Fibroblast of lung (primary cell): Measurements from ENCODE around the gene FDPS. TPM values are rescaled to one million over a fixed set of nuclear protein-coding genes. Genes with fewer than 3 reads are reported as not detected.
A peak's percentile ranks its signal among the peaks of the same experiment; 100 is the strongest.
"Not testable (repeated sequence)": the region's sequence is repeated elsewhere in the genome, so short reads cannot be mapped to it uniquely, and the experiment has no call there.

ENCODE experiments used
- DNase-seq, 2 donors: peaks; one replicate each; pipeline versions ENCODE4 v3.0.0 to v3.0.0-alpha.2; 2010; ENCODE audit warnings: low read depth in 2 of 2
- H2AFZ ChIP-seq: 2 replicates; pipeline ENCODE4 v1.5.1; 2012; ENCODE audit warnings: low read length, control low read depth, inconsistent platforms
- H3K27ac ChIP-seq: 2 replicates; pipeline ENCODE4 v1.5.1; 2011; ENCODE audit warnings: low read length, control low read depth; ENCODE audit not compliant: insufficient read depth
- H3K27me3 ChIP-seq: 2 replicates; pipeline ENCODE4 v1.5.1; 2011; ENCODE audit warnings: mild to moderate bottlenecking, low read length; ENCODE audit not compliant: control insufficient read depth, insufficient read depth
- H3K36me3 ChIP-seq: 2 replicates; pipeline ENCODE4 v1.5.1; 2011; ENCODE audit warnings: low read length; ENCODE audit not compliant: control insufficient read depth, insufficient read depth
- H3K4me1 ChIP-seq: 2 replicates; pipeline ENCODE4 v1.5.1; 2011; ENCODE audit warnings: low read length; ENCODE audit not compliant: control insufficient read depth, insufficient read depth; ENCODE audit errors: extremely low read depth
- H3K4me2 ChIP-seq: 2 replicates; pipeline ENCODE4 v1.5.1; 2011; ENCODE audit warnings: low read length, control low read depth; ENCODE audit not compliant: insufficient read depth; ENCODE audit errors: extremely low read depth
- H3K4me3 ChIP-seq, 4 experiments: fragments of 200-600 bp in 1 of 4; sonication (generic) in 1 of 4; replicated peaks in 1 of 4; 2 replicates each; pipeline ENCODE4 v1.5.1; 2011 to 2016; ENCODE audit warnings: low read length in 4 of 4, low read depth in 3 of 4, mild to moderate bottlenecking in 3 of 4, control low read depth in 2 of 4, inconsistent platforms in 1 of 4, mixed read lengths in 1 of 4; ENCODE audit not compliant: insufficient read depth in 1 of 4; ENCODE audit errors: control extremely low read depth in 1 of 4
- H3K79me2 ChIP-seq: 2 replicates; pipeline ENCODE4 v1.5.1; 2012; ENCODE audit warnings: mild to moderate bottlenecking, low read length, inconsistent platforms; ENCODE audit not compliant: control insufficient read depth, insufficient read depth
- H3K9ac ChIP-seq: 2 replicates; pipeline ENCODE4 v1.5.1; 2011; ENCODE audit warnings: mild to moderate bottlenecking, low read length, control low read depth; ENCODE audit not compliant: insufficient read depth
- H3K9me3 ChIP-seq: 2 replicates; pipeline ENCODE4 v1.5.1; 2012; ENCODE audit warnings: low read depth, low read length; ENCODE audit not compliant: control insufficient read depth, insufficient read depth
- H4K20me1 ChIP-seq: 2 replicates; pipeline ENCODE4 v1.5.1; 2011; ENCODE audit warnings: low read length; ENCODE audit not compliant: control insufficient read depth, insufficient read depth; ENCODE audit errors: extremely low read depth
- CTCF ChIP-seq, 2 donors: IDR thresholded peaks in 1 of 2; conservative IDR thresholded peaks in 1 of 2; 1 replicate in 1 of 2; 2 replicates in 1 of 2; pipeline ENCODE4 v1.5.1; 2011 to 2012; ENCODE audit warnings: low read length in 2 of 2, control low read depth in 1 of 2, inconsistent platforms in 1 of 2, low read depth in 1 of 2, mild to moderate bottlenecking in 1 of 2
- EZH2 ChIP-seq: IDR thresholded peaks from 2 replicates; pipeline ENCODE4 v1.5.1; 2012; ENCODE audit warnings: low read length, control low read depth, mild to moderate bottlenecking; ENCODE audit errors: missing control alignments
- polyA plus RNA-seq, 2 donors: library from polyadenylated mRNA; depleted of rRNA in 1 of 2; stranded (reverse) in 1 of 2; unstranded in 1 of 2; fragments of >200 nt; gene quantifications; 2 replicates each; pipeline ENCODE4 v1.2.1, GENCODE V29; 2011 to 2012; ENCODE audit warnings: missing spikeins in 1 of 2
- total RNA-seq: library from RNA; depleted of rRNA; stranded (reverse); fragments of >200 nt; gene quantifications from 2 replicates; pipeline ENCODE4 v1.2.1, GENCODE V29; 2014

Gene FDPS
- total and polyA plus RNA-seq, 2 donors (not counting 1 experiment from before 2014, with no cell fraction given), result 399 to 840 TPM

GRCh38 chr1:155326020-155326526 lies 17.4 kb downstream of the FDPS start:
- Histone ChIP-seq H3K4me2 (peak overlapping the region; percentile 96), H3K4me1 (peaks cover 16% of the 10 kb centered on the region), H3K4me3 (peak overlapping the region in 1 of 4 experiments; percentile 93), H3K9me3 (no peaks in the 10 kb centered on the region), H3K79me2 (peaks cover 17% of the 10 kb centered on the region), H3K27ac (no peak overlapping the region), H4K20me1 (peaks cover 5% of the 10 kb centered on the region), H3K36me3 (peaks cover 9% of the 10 kb centered on the region), H3K27me3 (no peaks in the 10 kb centered on the region), H3K9ac (no peak overlapping the region), H2AFZ (no peak overlapping the region)
- no peak for TF ChIP-seq EZH2
- no peak for DNase-seq

GRCh38 chr1:155326631-155327037 lies 18.0 kb downstream of the FDPS start:
- Histone ChIP-seq H3K4me2 (no peak overlapping the region), H3K27ac (no peak overlapping the region), H3K9ac (no peak overlapping the region), H3K36me3 (peaks cover 8% of the 10 kb centered on the region), H2AFZ (no peak overlapping the region), H3K4me1 (peaks cover 10% of the 10 kb centered on the region), H3K27me3 (no peaks in the 10 kb centered on the region), H3K79me2 (peaks cover 14% of the 10 kb centered on the region), H3K4me3 (no peak overlapping the region), H3K9me3 (no peaks in the 10 kb centered on the region), H4K20me1 (peaks cover 3% of the 10 kb centered on the region)
- DNase-seq, result no peak
- TF ChIP-seq CTCF (conservative IDR thresholded peaks at IDR 0.05 in 1 of 2, IDR thresholded peaks at IDR 0.05 in 1 of 2; ENCODE audit: low read depth in 1 of 2, low read length in 2 of 2) (no peak), EZH2 (no peak)

GRCh38 chr1:155327981-155328380 lies 19.3 kb downstream of the FDPS start:
- H4K20me1 ChIP-seq, result no peaks in the 10 kb centered on the region
- DNase-seq, result no peak
- H3K27me3 ChIP-seq, result no peaks in the 10 kb centered on the region
- H3K4me3 ChIP-seq, result no peak overlapping the region
- no peak overlapping the region for H3K27ac ChIP-seq
- H3K79me2 ChIP-seq, result peaks cover 10% of the 10 kb centered on the region
- TF ChIP-seq CTCF (conservative IDR thresholded peaks at IDR 0.05 in 1 of 2, IDR thresholded peaks at IDR 0.05 in 1 of 2; ENCODE audit: low read depth in 1 of 2, low read length in 2 of 2) (no peak), EZH2 (no peak)
- peaks cover 7% of the 10 kb centered on the region for H3K36me3 ChIP-seq
- H3K9ac ChIP-seq, result no peak overlapping the region
- no peak overlapping the region for H3K4me2 ChIP-seq
- no peaks in the 10 kb centered on the region for H3K9me3 ChIP-seq
- H2AFZ ChIP-seq, result no peak overlapping the region
- no peaks in the 10 kb centered on the region for H3K4me1 ChIP-seq

- not testable (repeated sequence) for H4K20me1 ChIP-seq, DNase-seq, H3K4me1 ChIP-seq, H2AFZ ChIP-seq, H3K4me2 ChIP-seq, H3K36me3 ChIP-seq, H3K9me3 ChIP-seq, H3K27me3 ChIP-seq, H3K9ac ChIP-seq, H3K4me3 ChIP-seq, H3K27ac ChIP-seq
- peaks cover 10% of the 10 kb centered on the region for H3K79me2 ChIP-seq
Observed at GRCh38 chr1:155328856-155329255, 20.2 kb downstream of the FDPS start.
